ENCODE data around the gene CD300LG.

Gene CD300LG

GRCh38 chr17:43805117-43805516 lies 41.9 kb upstream of the CD300LG start:
- H3K36me3 Mint-ChIP-seq (ENCODE audit: low read depth), result peaks cover 41% of the 10 kb centered on the region
- no peaks in the 10 kb centered on the region for H3K27me3 Mint-ChIP-seq (ENCODE audit: low read depth)
- H3K4me3 Mint-ChIP-seq, result no peak overlapping the region
- H3K27ac Mint-ChIP-seq, result no peak overlapping the region
- no peaks in the 10 kb centered on the region for H3K9me3 Mint-ChIP-seq
- H3K4me1 Mint-ChIP-seq, result peaks cover 24% of the 10 kb centered on the region
- no peak for TF ChIP-seq CTCF (IDR thresholded peaks at IDR 0.05; ENCODE audit: unreplicated experiment in 3 of 3)

DNA sequence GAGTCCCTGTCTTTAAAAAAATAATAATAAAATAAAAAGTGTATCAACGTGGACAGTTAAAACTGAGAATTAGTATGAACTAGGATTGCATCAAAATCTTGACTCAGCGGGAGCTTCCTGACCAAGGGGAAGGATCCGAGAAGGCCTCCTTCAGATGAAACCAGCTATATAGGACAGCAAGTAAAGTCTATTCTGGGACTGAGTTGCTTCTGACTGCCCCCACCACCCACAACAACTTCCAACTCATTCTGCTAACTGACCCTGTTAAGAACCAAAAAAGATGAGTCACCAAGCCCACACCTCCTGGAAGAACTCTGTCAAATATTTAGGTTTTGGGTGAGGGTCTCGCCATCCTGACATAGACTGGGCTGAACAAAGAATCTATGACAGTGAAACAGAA lies 38.9 kb upstream of the CD300LG start:
- H3K9me3 Mint-ChIP-seq, result no peaks in the 10 kb centered on the region

DNA sequence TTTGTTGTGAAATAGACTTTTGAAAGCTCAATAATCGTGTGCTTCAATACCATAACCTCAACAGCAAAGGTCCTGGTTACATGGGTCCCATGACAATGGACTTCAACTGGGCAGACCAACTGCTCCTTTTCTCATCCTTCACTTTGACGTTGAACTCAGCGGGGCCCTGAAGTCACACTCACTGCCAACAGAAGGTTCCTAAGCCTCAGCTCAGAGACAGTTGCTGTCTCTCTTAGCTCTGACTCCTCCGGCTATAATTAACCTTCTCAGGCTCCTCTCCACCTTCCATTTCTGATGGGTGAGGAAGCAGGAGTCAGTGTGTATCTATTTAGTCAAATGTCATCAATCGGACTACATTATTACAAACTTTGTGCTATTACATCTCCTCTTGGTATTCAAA lies 37.9 kb upstream of the CD300LG start:
- H3K27ac Mint-ChIP-seq, result no peak overlapping the region

More for the DNA sequence above, 38.9 kb upstream of the CD300LG start:
- no peaks in the 10 kb centered on the region for H3K27me3 Mint-ChIP-seq (ENCODE audit: low read depth)
- H3K36me3 Mint-ChIP-seq (ENCODE audit: low read depth), result peaks cover 35% of the 10 kb centered on the region
- peaks cover 22% of the 10 kb centered on the region for H3K4me1 Mint-ChIP-seq
- H3K27ac Mint-ChIP-seq, result no peak overlapping the region
- H3K4me3 Mint-ChIP-seq, result no peak overlapping the region
- TF ChIP-seq CTCF (IDR thresholded peaks at IDR 0.05; ENCODE audit: unreplicated experiment in 3 of 3), result no peak

DNA sequence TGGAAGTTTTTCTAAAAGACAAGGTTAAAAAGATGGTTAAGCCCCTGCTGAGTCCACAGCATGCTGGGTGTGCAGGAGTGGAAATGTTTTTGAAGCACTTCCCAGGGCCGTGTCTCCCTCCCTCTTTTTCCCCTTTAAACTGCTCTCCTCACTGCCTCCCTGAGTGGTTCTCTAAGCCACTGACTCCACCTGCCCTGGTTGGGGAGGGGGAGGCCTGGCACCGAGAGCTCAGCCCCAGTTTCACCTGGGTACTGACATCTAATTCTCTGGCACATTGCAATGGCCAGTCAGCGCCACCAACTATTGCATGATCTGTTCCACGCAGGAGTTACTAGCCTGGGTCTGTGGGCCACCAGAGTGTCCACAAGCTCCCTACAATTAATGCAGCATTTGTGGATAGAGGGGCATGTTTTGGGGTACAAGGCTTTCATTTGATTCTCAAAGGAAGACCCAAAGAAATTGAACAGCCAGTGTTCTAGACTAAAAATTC lies 36.7 kb upstream of the CD300LG start:
- no peak for TF ChIP-seq CTCF (IDR thresholded peaks at IDR 0.05; ENCODE audit: unreplicated experiment in 3 of 3)
- no peak overlapping the region for H3K27ac Mint-ChIP-seq
- peaks cover 31% of the 10 kb centered on the region for H3K36me3 Mint-ChIP-seq (ENCODE audit: low read depth)
- no peaks in the 10 kb centered on the region for H3K9me3 Mint-ChIP-seq
- H3K27me3 Mint-ChIP-seq (ENCODE audit: low read depth), result no peaks in the 10 kb centered on the region
- no peak overlapping the region for H3K4me3 Mint-ChIP-seq
- peaks cover 8% of the 10 kb centered on the region for H3K4me1 Mint-ChIP-seq

More for the DNA sequence above, 37.9 kb upstream of the CD300LG start:
- TF ChIP-seq CTCF (IDR thresholded peaks at IDR 0.05; ENCODE audit: unreplicated experiment in 3 of 3), result no peak
- H3K36me3 Mint-ChIP-seq (ENCODE audit: low read depth), result peaks cover 31% of the 10 kb centered on the region
- H3K4me3 Mint-ChIP-seq, result no peak overlapping the region
- no peaks in the 10 kb centered on the region for H3K9me3 Mint-ChIP-seq
- peaks cover 11% of the 10 kb centered on the region for H3K4me1 Mint-ChIP-seq
- H3K27me3 Mint-ChIP-seq (ENCODE audit: low read depth), result no peaks in the 10 kb centered on the region

DNA sequence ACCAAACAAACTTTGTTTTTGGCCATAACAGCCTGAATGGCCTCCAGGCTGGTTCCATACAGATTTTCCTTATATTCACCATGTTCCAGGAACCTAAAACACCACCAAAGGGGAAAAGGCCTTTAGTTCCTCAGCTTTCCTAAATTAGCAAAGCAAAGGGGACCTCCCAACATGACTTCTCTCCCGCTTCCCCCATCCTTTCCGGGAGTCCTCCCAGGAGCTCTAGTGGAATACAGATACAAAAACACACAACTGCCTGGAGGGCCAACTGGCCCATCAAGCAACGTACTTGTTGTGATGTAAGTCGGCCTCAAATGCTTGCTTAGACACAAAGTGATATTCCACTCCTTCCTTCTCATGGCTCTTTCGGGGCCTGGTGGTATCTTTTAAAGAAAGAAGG lies 36.2 kb upstream of the CD300LG start:
- no peak overlapping the region for H3K27ac Mint-ChIP-seq
- no peaks in the 10 kb centered on the region for H3K9me3 Mint-ChIP-seq
- H3K27me3 Mint-ChIP-seq (ENCODE audit: low read depth), result no peaks in the 10 kb centered on the region
- H3K4me3 Mint-ChIP-seq, result no peak overlapping the region
- TF ChIP-seq CTCF (IDR thresholded peaks at IDR 0.05; ENCODE audit: unreplicated experiment in 3 of 3), result no peak
- peaks cover 8% of the 10 kb centered on the region for H3K4me1 Mint-ChIP-seq
- peaks cover 26% of the 10 kb centered on the region for H3K36me3 Mint-ChIP-seq (ENCODE audit: low read depth)

- Mint-ChIP-seq H3K9me3 (no peaks in the 10 kb centered on the region), H3K36me3 (ENCODE audit: low read depth) (peaks cover 21% of the 10 kb centered on the region), H3K4me1 (peaks cover 8% of the 10 kb centered on the region), H3K4me3 (no peak overlapping the region), H3K27ac (no peak overlapping the region), H3K27me3 (ENCODE audit: low read depth) (no peaks in the 10 kb centered on the region)
- no peak for TF ChIP-seq CTCF (IDR thresholded peaks at IDR 0.05; ENCODE audit: unreplicated experiment in 3 of 3)
Measured at GRCh38 chr17:43812396-43813265, 34.3 kb upstream of the CD300LG start.
